OCI-LY1 (cell line): Measurements from ENCODE around the gene NPIPB6.

ENCODE experiments used
- H2AFZ ChIP-seq: fragments of 200-600 bp; sonication (generic), shearing (Covaris generic); 2 replicates; pipeline ENCODE4 v1.6.0; 2014; ENCODE audit warnings: antibody characterized with exemption, mild to moderate bottlenecking, low read length
- H3F3A ChIP-seq: fragments of 200-600 bp; sonication (generic), shearing (Covaris generic); 2 replicates; pipeline ENCODE4 v1.6.0; 2014; ENCODE audit warnings: mild to moderate bottlenecking, antibody characterized with exemption, low read length, moderate library complexity; ENCODE audit not compliant: insufficient read depth
- H3K27ac ChIP-seq: fragments of 200-600 bp; sonication (generic); 2 replicates; pipeline ENCODE4 v1.5.1; 2014; ENCODE audit warnings: low read length, mixed run types, mild to moderate bottlenecking, low read depth; ENCODE audit not compliant: poor library complexity, severe bottlenecking
- H3K27me3 ChIP-seq: fragments of 200-600 bp; sonication (generic); 2 replicates; pipeline ENCODE4 v1.6.0; 2014; ENCODE audit warnings: antibody characterized with exemption, mild to moderate bottlenecking, low read length, moderate library complexity; ENCODE audit not compliant: insufficient read depth
- H3K36me3 ChIP-seq: fragments of 200-600 bp; sonication (generic); 2 replicates; pipeline ENCODE4 v1.6.1; 2014; ENCODE audit warnings: mild to moderate bottlenecking, antibody characterized with exemption, low read length, moderate library complexity, mixed read lengths; ENCODE audit not compliant: insufficient read depth
- H3K4me1 ChIP-seq: fragments of 200-600 bp; sonication (generic); 2 replicates; pipeline ENCODE4 v1.5.1; 2014; ENCODE audit warnings: mild to moderate bottlenecking, low read length, moderate library complexity; ENCODE audit not compliant: insufficient read depth, severe bottlenecking
- H3K4me2 ChIP-seq: fragments of 200-600 bp; sonication (generic), shearing (Covaris generic); 2 replicates; pipeline ENCODE4 v1.6.1; 2014; ENCODE audit warnings: low read length
- H3K4me3 ChIP-seq: fragments of 200-600 bp; sonication (generic); 2 replicates; pipeline ENCODE4 v1.5.1; 2014; ENCODE audit warnings: low read length, low read depth, mild to moderate bottlenecking, mixed read lengths; ENCODE audit not compliant: poor library complexity, severe bottlenecking
- H3K79me2 ChIP-seq: fragments of 200-600 bp; shearing (Covaris generic); 2 replicates; pipeline ENCODE4 v1.6.1; 2016; ENCODE audit warnings: mixed run types, low read length, mixed read lengths; ENCODE audit not compliant: insufficient read depth
- H3K9ac ChIP-seq: fragments of 200-600 bp; sonication (generic), shearing (Covaris generic); 2 replicates; pipeline ENCODE4 v1.6.1; 2014; ENCODE audit warnings: mild to moderate bottlenecking, low read length, mixed read lengths
- H3K9me2 ChIP-seq: fragments of 200-600 bp; sonication (generic), shearing (Covaris generic); 2 replicates; pipeline ENCODE4 v1.6.1; 2014; ENCODE audit warnings: low read depth, mild to moderate bottlenecking, low read length, mixed read lengths
- H3K9me3 ChIP-seq: fragments of 200-600 bp; shearing (Covaris generic); 2 replicates; pipeline ENCODE4 v1.6.1; 2014; ENCODE audit warnings: low read length, mixed read lengths
- H4K20me1 ChIP-seq: fragments of 200-600 bp; sonication (generic), shearing (Covaris generic); 2 replicates; pipeline ENCODE4 v1.6.0; 2016; ENCODE audit warnings: mild to moderate bottlenecking, low read length; ENCODE audit not compliant: insufficient read depth
- EZH2 ChIP-seq: fragments of 200-600 bp; sonication (generic), shearing (Covaris generic); IDR thresholded peaks from 2 replicates; pipeline ENCODE4 v1.8.0; 2017; ENCODE audit warnings: borderline replicate concordance, mixed run types, mild to moderate bottlenecking, antibody characterized with exemption, low read length, moderate library complexity, mixed read lengths
- TF ChIP-seq, protein P1 (sequence below): fragments of 200-600 bp; sonication (generic), shearing (Covaris generic); IDR thresholded peaks from 2 replicates; pipeline ENCODE4 v1.5.1; 2017; ENCODE audit warnings: mild to moderate bottlenecking, antibody characterized with exemption, low read length, moderate library complexity, mixed read lengths

The NPIPB6 gene

DNA sequence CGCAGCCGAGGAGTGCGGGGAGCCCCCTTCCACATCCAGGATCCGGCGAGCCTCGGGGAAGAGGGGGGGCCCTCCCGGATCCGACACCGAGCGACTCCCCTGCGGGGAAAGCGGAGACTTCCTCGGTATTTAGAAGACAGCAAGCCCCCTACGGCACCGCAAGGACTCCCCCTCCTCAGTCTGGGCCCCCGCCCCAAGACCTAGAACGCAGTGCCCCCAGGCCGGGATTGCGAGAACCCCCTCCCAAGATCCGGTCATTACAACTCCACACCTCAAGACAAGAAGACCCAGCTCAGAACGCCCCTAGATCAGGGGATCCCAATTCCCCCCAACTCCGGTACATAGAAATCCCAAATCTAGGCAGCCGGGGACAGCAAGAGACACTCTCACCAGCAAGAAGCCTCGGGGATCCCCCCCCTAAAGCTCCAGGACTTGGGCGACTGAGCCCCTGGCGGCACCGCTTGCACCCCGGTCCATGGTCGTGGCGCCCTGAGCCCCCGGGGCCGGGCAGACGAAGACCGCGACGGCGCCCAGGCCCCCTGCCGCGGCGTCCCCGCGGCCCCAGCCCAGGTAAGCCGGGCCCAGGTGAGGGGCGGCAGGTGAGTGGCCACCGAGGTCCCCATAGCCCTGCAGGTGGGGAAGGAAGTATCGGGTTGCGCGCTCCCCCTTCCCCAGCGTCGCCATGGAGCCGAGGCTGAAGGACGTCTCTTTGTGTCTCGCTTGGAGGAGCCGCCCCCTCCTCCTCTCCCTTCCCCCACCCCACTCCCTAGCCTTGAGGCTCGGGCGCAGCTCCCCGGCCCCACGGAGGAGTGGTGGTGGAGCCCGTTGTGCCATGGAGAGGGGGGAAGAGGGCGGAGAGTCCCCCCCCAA lies 70.3 kb downstream of the NPIPB6 start:
- H3K4me2 ChIP-seq: peak overlapping the region; percentile 75
- H3K9ac ChIP-seq: peak overlapping the region; percentile 66

More for the DNA sequence above, 70.3 kb downstream of the NPIPB6 start:
- Histone ChIP-seq H3K27me3 (peaks cover 6% of the 10 kb centered on the region), H2AFZ (no peak overlapping the region), H3K4me1 (peaks cover 16% of the 10 kb centered on the region), H3K79me2 (no peaks in the 10 kb centered on the region), H3F3A (no peaks in the 10 kb centered on the region), H3K4me3 (peak overlapping the region; percentile 67), H3K9me2 (no peaks in the 10 kb centered on the region), H4K20me1 (no peaks in the 10 kb centered on the region), H3K27ac (no peak overlapping the region), H3K36me3 (no peaks in the 10 kb centered on the region), H3K9me3 (no peaks in the 10 kb centered on the region)
- TF ChIP-seq, protein P1, sequence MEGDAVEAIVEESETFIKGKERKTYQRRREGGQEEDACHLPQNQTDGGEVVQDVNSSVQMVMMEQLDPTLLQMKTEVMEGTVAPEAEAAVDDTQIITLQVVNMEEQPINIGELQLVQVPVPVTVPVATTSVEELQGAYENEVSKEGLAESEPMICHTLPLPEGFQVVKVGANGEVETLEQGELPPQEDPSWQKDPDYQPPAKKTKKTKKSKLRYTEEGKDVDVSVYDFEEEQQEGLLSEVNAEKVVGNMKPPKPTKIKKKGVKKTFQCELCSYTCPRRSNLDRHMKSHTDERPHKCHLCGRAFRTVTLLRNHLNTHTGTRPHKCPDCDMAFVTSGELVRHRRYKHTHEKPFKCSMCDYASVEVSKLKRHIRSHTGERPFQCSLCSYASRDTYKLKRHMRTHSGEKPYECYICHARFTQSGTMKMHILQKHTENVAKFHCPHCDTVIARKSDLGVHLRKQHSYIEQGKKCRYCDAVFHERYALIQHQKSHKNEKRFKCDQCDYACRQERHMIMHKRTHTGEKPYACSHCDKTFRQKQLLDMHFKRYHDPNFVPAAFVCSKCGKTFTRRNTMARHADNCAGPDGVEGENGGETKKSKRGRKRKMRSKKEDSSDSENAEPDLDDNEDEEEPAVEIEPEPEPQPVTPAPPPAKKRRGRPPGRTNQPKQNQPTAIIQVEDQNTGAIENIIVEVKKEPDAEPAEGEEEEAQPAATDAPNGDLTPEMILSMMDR: no peak
- no peak for TF ChIP-seq EZH2
